Forelimb muscle (tissue), 1 donor: ENCODE results near the gene PTK6. TPM values are rescaled to one million over a fixed set of nuclear protein-coding genes. Genes with fewer than 3 reads are reported as not detected.

Experiments
- DNase-seq: peaks from one replicate; pipeline ENCODE4 v3.0.0-alpha.2; 2013; ENCODE audit warnings: low read depth
- polyA plus RNA-seq: library from polyadenylated mRNA; unstranded; fragments of 120-200 nt; gene quantifications from one replicate; pipeline ENCODE4 v1.2.1, GENCODE V29; 2013; ENCODE audit not compliant: insufficient read length

The PTK6 gene
- polyA plus RNA-seq, 1 donor, result 0.34 TPM

DNA sequence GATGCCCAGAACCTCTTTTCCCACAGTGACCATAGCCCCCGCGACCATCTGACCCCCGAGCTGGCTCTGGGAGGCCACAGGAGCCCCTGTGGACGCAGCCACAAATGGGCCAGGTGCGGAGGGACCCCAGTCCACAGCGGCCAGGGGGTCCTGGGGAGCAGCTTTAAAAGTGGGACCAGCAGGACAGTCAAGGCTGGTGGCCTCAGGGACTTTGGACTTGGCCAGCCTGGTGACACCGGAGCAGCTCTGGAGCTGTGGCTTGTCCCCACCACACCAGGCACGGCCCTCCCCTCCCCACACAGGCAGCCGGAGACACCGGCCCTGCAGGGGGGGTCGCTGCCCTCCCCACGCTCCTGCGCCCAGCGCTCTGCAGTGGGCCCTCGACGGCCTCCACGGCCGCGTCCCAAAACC, 20.3 kb upstream of the PTK6 start:
- no peak for DNase-seq

DNA sequence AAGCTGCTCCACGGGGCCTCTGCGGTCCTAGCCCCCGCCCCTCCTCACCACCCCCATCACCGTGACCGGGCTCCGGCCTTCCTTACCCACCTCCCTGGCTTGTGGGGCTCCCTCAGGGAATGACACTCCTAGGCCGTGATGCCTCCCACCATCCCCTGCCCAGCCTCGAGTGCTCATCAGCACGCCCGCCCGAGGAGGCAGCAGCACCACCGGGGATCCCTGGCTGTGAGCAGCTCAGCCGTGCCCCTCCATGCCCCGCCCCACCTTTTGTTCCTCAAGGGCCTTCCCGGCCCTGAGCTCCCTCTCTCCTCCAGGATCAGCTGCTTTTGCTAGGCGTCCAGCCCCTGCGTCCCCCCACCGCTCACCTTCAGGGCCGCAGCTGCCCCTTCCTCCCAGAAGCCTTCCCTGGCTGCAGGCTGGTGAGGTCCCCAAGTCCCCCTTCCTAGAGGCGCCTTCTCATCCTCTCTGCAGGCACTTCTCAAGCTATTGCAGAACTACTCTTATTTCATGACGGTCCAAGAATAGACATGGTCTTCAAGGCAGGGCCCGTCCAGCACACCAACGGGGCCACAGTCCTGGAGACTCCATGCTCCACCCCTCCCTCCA, 19.8 kb upstream of the PTK6 start:
- DNase-seq, result no peak

DNA sequence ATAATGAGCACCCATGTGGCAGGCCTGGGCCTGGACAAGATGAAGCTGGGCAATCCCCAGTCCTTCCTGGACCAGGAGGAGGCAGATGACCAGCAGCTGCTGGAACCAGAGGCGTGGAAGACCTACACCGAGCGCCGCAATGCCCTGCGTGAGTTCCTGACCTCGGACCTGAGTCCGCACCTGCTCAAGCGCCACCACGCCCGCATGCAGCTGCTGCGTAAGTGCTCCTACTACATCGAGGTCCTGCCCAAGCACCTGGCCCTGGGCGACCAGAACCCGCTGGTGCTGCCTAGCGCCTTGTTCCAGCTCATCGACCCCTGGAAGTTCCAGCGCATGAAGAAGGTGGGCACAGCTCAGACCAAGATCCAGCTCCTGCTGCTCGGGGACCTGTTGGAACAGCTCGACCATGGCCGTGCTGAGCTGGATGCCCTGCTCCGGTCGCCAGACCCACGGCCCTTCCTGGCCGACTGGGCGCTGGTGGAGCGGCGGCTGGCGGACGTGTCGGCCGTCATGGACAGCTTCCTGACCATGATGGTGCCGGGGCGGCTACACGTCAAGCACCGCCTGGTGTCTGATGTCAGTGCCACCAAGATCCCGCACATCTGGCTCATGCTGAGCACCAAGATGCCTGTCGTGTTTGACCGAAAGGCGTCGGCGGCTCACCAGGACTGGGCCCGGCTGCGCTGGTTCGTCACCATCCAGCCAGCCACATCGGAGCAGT, 18.6 kb upstream of the PTK6 start:
- no peak for DNase-seq

DNA sequence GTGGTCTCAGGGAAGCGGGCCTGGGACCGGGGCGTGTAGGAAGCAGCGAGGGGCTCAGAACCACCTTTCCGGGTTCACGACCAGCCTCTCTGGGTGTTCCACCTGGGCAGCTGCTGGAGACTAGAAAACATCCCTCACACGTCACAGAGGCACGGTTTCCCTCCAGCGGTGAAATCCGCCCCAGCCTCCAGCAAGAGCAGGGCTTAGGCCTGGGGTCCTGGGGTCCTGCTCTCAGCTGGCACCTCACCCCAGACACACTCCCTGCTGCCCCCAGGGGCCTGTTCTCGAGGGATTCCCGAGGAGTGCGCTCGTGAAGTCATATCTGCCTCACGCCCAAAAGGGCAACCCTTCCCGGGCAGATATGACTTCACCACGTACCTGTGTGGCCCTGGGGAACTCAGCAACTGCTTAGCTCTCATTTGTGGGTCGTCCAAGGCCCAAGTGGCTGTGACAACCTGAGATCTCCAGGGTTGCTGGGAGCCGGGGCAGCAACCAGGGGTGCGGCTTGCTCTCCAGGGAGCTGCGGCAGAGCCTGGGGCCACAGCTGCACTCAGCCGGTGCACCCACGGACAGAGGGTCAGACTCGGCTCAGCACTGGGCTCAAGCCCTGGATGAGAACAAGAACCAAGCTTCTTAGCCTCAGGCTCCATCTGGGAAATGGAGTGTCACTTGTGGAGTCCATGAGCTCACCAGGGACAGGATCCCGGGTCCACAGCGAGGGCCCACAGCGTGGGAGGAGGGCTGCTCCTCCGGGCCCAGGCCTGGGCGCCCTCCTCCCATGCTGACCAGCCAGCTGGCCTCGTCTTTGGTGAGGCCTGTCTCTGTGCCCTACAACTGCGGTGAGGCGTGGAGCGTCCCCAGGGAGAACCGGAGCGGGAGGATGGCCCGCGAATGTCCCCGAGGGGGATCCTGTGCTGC, 17.4 kb upstream of the PTK6 start:
- DNase-seq, result no peak

- DNase-seq, result no peak
Observed at GRCh38 chr20:63553933-63554290, 16.7 kb upstream of the PTK6 start, which contains the start of gene FNDC11. Gene FNDC11, plus strand, starts transcription at chr20:63554159. Its CDS starts 1,505 bp downstream, at chr20:63555664.

DNA sequence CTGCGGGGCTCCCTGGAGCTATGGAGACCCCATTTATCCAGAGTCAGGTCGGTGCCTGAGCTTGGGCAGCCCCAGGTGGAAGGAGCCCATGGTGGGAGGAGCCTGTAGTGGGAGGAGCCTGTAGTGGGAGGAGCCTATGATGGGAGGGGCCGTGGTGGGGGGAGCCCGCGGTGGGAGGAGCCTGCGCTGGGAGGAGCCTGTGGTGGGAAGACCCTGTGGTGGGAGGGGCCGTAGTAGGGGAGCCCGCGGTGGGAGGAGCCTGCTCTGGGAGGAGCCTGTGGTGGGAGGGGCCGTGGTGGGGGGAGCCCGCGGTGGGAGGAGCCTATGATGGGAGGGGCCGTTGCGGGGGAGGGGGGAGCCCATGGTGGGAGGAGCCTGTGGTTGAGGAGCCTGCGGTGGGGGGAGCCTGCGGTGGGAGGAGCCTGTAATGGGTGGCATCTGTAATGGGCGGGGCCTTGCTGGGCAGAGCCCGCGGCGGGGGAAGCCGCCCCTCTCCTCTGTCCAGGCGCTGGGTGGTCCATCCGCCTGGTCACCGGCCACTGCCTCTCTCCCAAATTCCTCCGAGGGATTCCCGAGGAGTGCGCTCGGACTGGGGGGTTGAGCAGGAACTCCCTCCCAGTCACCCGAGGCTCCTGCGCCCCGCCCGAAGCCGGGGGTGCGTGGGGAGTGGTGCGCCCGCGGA, 16.2 kb upstream of the PTK6 start:
- no peak for DNase-seq

DNA sequence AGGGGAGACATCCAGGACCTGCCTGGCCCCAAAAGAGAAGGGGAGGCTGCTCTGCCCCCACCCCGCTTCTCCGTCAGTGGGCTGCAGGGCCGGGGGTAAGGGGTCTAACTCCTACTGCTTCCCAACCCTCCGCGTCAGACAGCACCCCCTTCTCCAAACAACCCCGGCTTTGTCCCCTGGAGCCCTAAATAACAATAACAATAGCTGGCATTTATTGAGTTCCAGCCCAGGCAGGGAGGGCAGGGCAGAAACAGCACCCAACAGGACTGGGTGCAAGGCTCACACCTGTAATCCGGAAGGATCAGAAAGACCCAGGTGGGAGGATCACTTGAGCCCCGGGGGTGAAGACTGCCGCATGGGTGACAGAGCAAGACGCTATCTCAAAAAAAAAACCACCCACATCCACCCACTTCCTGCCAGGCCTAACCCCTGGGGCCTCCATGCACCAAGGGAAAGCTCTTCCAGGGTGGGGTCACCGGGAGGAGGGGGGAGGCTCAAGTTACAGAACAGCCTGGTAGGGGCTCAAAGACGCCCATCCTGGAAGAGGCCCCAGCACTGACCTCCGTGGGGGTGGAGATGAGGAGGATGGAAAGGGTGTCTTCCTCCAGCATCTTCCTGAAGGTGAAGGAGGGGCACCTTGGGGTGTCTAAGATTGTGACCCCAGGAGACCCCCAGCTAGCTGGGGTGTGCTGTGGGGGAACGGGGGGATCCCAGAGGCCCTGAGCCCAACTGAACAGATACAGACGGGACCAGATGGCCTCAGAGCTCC, 15.5 kb upstream of the PTK6 start:
- DNase-seq, result no peak

DNA sequence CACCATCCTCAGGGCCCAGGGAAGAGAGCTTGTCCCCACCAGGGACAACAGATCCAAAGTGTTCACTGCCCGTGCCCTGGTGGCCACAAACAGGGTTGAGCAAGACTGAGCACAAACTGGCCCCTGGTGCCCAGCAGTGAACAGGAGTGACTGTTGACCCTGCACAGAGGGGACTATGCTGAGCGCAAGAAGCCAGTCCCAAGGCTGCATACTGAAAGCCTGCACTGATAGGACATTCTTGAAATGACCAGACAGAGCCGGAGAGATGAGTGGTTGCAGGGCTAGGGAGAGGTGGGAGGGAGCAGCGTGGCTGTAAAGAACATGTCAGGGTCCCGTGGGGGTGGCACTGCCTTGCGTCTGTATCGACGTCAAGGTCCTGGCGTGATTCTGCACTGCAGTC, 13.9 kb upstream of the PTK6 start:
- DNase-seq, result no peak

DNA sequence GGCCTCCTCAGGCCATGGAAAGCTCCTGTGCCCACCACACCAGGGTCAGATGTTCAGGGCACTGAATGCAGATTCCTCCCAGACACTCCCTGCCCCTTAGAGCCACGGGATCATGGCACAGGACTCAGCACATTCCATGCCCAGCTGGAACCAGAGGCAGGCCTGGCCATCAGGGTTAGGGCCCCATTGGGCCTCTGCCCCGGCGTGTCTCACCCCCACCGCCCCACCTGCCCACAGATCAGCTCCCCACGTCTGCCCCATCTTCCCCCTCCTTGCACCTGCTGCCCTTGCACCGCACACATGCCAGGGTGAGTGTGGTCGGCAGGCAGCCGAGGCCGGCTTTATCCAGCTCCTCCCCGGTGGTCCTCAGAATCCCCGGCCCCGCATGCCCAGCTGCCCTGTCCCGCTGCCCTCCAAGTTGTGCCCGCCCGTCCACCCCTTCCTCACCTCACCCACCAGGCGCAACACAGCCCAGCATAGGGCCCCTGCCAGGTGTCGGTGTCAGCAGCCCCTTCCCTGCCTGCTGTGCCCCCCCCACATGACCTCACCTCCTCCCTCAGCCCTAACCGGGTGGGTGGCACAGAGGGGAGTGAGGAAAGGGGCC, 12.6 kb upstream of the PTK6 start:
- DNase-seq, result no peak

DNA sequence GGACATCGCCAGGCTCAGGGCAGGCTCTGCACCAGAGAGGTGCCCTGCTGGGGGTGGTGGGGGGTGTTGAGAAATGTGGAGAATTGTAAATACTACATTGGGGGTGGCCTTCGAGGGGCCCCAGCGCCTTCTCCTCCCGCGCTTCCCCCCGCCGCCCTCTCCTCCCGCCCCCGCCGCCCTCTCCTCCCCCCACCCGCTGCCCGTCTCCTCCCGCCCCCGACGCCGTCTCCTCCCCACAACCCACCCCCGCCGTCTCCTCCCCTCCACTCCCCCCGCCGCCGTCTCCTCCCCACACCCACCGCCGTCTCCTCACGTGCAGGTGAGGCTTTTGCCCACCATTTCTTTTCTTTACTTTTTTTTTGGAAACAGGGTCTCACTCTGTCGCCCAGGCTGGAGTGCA, 11.8 kb upstream of the PTK6 start:
- DNase-seq, result no peak

DNA sequence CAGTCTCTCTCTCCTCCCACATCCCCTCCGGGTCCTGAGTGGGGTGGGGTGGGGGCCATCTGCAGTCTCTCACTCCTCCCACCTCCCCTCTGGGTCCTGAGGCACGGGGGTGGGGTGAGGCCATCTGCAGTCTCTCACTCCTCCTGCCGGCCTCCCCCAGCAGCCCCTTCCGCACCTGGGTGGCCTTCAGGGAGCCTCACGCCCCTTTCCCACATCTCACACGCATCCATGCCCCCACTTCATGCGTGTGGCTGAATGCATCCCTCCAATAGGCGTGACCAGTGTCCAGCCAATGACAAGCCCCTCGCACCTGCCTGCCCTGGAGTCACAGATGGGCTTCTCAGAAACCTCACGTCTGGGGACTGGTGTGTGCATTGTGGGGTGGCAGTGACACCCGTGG, 11.4 kb upstream of the PTK6 start:
- DNase-seq, result no peak

DNA sequence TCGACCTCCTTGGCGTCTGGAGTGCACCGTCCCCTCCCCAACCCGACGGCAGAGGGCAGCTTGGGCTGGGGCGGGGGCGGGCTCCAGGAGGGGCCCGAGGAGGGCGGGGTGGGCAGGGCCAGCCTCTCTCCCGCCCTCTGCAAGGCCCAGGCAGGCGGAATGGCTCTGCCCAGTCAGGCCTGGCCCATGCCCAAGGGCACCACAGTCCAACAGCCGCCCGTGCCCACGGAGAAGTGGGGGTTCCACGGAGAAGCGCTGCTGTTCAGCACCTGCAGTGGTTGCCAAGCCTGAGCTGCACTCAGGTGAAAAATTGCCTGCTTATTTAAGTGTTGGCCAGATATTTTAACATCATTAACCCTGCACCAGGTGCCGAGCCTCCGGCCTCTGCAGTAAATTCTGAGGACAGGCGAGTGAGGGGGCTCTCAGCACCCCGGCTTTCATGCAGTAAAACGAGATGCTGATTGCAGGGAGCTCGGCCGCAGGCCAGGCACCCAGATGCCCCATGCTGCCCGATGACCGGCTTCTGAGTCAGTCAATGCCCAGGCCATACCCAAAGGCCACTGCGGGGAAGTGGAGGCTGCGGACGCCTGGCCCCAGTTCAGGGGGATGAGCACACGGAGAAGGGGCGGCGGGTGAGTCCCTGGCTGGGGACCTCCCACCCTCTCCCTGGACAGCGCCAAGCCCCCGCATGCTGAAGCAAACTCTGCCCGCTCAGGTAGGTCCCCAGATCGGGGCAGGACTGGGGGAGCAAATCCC, 10.7 kb upstream of the PTK6 start, which contains the start of gene SRMS:
Gene SRMS, minus strand, starts transcription at position 25 of the 756 bp plus-strand sequence. CDS start 286 bp downstream, outside the sequence.
- no peak for DNase-seq

DNA sequence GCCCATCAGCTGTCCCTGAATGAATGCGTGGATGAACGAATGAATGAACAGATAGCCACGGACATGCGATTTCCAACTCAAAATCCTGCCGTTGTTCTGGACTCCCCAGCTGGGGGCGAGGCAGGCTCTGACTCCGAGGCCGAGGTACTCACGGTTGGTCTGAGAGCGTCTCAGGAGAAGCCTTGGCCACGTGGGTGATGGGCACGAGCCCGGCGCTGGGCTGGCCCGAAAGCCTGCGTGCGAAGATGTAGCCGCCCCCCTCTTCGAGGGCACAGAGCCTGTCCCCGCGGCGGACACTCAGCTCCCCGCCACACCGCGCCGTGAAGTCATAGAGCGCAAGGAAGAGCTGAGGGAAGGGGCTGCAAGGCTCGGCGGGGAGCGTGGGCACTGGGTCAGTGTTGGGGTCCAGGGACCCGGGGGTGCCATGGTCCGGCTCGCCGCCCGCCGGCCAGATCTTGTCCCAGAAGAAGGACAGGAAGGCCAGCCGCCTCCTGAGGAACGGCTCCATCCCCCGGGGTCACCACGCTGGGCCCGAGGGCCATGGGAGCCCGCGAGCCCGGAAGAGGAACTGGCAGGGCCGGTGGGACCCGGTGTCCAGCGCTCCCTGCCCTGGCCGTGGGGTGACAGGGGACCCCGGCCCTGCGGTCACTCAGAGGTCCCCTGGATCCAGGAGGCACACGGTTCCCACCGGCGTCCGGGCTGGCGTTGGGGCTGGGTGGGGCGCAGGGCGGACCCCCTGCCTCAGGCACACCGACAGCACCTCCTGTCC, 10.0 kb upstream of the PTK6 start:
- DNase-seq, result no peak

DNA sequence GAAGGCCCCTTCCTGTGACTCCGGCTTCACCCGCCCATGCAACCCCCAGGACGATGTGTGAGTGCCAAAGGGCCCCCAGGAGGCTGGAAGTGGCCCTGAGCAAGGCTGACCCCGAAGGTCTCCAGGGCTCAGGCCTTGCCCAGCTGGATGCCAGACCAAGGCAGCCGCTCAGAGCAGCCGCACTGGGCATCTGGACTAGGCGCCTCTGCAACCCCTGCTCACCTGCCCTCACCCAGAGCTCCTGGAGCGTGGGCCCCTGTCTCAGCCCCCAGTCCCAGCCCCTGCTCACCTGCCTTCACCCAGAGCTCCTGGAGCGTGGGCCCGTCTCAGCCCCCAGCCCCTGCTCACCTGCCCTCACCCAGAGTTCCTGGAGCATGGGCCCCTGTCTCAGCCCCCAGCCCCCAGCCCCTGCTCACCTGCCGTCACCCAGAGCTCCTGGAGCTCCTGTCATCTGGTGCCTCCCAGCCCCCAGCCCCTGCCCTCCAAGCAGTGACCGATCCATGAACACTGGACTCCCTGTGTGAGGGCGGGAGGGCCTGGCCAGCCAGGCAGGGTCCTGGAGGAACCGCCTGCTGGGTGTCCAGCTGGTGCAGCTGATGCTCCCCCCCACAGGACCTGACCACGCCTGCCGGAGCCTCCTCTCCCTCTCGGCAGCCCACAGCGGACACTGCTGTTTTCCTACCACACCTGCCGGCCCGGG, 9.2 kb upstream of the PTK6 start:
- no peak for DNase-seq

- no peak for DNase-seq
Observed at GRCh38 chr20:63545814-63546213, 8.6 kb upstream of the PTK6 start.

GRCh38 chr20:63544958-63545516, 7.9 kb upstream of the PTK6 start:
- no peak for DNase-seq

DNA sequence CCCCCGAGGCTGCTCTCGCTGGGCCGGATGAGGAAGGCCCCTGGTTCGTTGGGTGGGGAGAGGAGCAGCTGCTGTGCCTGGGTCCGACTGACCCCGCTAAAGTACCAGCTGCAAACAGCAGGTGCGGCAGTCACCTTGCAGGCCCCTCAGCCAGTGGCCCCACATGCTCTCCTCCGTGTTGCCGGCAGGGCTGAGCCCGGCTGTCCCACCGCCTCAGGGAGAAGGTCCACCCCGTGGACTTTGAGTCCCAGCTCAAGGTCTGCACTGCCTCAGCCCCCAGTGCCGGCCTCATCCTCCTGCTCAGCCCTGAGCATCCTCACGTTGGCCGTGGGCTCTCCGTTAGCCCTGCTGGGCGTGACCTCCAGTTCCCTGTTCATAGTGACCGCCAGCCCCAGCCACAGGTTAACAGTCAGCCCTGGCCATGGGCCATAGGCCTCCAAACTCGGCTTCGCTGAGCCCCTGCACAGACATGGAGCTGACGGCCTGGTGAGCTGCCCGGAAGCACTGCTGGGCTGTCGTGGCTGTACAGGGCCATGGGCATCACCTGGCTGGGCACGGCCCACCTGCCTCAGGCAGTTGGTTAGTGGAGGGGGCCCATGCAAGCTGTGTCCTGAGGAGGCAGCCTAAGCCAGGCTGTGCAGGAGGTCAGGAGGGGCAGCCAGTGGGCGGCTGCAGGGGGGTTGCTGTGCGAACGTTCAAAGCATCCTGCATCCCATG, 7.2 kb upstream of the PTK6 start:
- no peak for DNase-seq

DNA sequence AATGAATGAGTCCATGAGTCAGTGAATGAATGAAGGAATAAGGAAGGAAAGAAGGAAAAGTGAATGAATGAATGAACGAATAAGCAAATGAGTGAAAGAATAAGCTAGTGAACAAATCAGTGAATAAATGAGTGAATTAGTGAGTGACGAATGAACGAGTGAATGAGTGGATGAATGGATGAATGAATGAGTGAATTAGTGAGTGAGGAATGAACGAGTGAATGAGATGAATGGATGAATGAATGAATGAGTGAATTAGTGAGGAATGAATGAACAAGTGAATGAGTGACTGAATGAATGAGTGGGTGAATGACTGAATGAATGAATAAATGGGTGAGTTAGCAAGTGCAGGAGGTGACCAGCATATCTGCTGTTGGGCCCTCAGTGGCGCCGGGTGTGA, 6.6 kb upstream of the PTK6 start:
- DNase-seq, result no peak
